ENCODE measurements around the gene SARM1. TPM values are rescaled to one million over a fixed set of nuclear protein-coding genes. Genes with fewer than 3 reads are reported as not detected.
"Not testable (repeated sequence)": the region's sequence is repeated elsewhere in the genome, so short reads cannot be mapped to it uniquely, and the experiment has no call there.

SARM1 gene
- total RNA-seq, 2 experiments from 2014 or later: 11.7 to 12.3 TPM

- Mint-ChIP-seq H3K4me3 (no peak overlapping the region), H3K9me3 (no peaks in the 10 kb centered on the region), H3K36me3 (ENCODE audit: low read depth) (no peaks in the 10 kb centered on the region), H3K4me1 (ENCODE audit: low read depth) (no peaks in the 10 kb centered on the region), H3K27me3 (ENCODE audit: low read depth) (no peaks in the 10 kb centered on the region), H3K27ac (no peak overlapping the region)
- CTCF ChIA-PET: no interaction called here
- DNase-seq: no peak
- intact Hi-C loops (cut with micrococcal nuclease): no loop called here
Observed at GRCh38 chr17:28421787-28422305, 50.4 kb downstream of the SARM1 start.

- no peak overlapping the region for H3K27ac Mint-ChIP-seq
- no peak for DNase-seq
- H3K36me3 Mint-ChIP-seq (ENCODE audit: low read depth): no peaks in the 10 kb centered on the region
- H3K4me3 Mint-ChIP-seq: no peak overlapping the region
- H3K27me3 Mint-ChIP-seq (ENCODE audit: low read depth): no peaks in the 10 kb centered on the region
- intact Hi-C loops (cut with micrococcal nuclease): no loop called here
- CTCF ChIA-PET: interaction anchor here (1.3 kb wide), 1 partner anchor 8 kb away, joined by 5 read pairs; no protein-coding TSS in a partner anchor
- H3K9me3 Mint-ChIP-seq: no peaks in the 10 kb centered on the region
- H3K4me1 Mint-ChIP-seq (ENCODE audit: low read depth): no peaks in the 10 kb centered on the region
Observed at GRCh38 chr17:28425206-28425605, 53.7 kb downstream of the SARM1 start.

GRCh38 chr17:28426081-28426519 lies 54.6 kb downstream of the SARM1 start:
- CTCF ChIA-PET: interaction anchor here (1.8 kb wide), 1 partner anchor 10 kb away, joined by 5 read pairs; no protein-coding TSS in a partner anchor
- intact Hi-C loops (cut with micrococcal nuclease): no loop called here
- H3K4me3 Mint-ChIP-seq: no peak overlapping the region
- peaks cover 6% of the 10 kb centered on the region for H3K27me3 Mint-ChIP-seq (ENCODE audit: low read depth)
- no peaks in the 10 kb centered on the region for H3K9me3 Mint-ChIP-seq
- H3K27ac Mint-ChIP-seq: no peak overlapping the region
- H3K4me1 Mint-ChIP-seq (ENCODE audit: low read depth): no peaks in the 10 kb centered on the region
- no peaks in the 10 kb centered on the region for H3K36me3 Mint-ChIP-seq (ENCODE audit: low read depth)
- DNase-seq: no peak

DNA sequence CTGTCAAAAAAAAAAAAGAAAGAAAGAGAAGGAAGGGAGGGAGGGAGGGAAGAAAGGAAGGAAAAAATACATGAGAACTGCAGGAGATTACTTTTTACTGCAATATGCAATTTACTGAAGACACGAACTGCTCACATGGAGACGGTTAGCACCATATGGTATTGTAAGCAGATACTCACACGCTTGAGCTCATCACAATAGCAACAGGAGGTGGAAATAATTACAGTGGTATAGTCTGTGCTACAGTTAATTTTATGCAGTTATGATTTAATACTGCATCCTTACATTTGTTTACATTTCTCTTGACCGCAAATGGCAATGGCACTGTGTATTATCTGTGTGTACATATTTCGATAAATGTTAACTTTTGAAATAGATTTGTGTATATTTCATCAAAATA lies 55.9 kb downstream of the SARM1 start:
- CTCF ChIA-PET: interaction anchor here (1.8 kb wide), 1 partner anchor 11 kb away, joined by 5 read pairs; no protein-coding TSS in a partner anchor
- DNase-seq: no peak

DNA sequence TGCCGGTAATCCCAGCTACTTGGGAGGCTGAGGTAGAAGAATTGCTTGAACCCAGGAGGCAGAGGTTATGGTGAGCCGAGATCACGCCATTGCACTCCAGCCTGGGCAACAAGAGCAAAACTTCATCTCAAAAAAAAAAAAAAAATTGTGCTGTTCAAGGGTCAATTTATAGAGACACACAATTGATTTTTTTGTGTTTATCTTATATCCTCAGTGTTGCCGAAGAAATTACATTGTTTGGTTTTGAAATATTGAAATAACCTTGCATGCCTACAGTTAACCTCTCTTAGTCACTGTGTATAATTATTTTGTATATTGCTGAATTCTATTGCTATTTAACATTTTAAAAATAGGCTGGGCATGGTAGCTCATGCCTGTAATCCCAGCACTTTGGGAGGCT lies 56.5 kb downstream of the SARM1 start:
- H3K36me3 Mint-ChIP-seq (ENCODE audit: low read depth); H3K9me3 Mint-ChIP-seq; H3K4me3 Mint-ChIP-seq; intact Hi-C loops (cut with micrococcal nuclease); H3K27me3 Mint-ChIP-seq (ENCODE audit: low read depth); DNase-seq; H3K27ac Mint-ChIP-seq; H3K4me1 Mint-ChIP-seq (ENCODE audit: low read depth): not testable (repeated sequence)
- CTCF ChIA-PET: interaction anchor here (0.7 kb wide), 1 partner anchor 103 kb away, joined by 5 read pairs; no protein-coding TSS in a partner anchor

More for the DNA sequence above, 55.9 kb downstream of the SARM1 start:
- H3K36me3 Mint-ChIP-seq (ENCODE audit: low read depth): no peaks in the 10 kb centered on the region
- H3K4me1 Mint-ChIP-seq (ENCODE audit: low read depth): no peaks in the 10 kb centered on the region
- H3K27ac Mint-ChIP-seq: no peak overlapping the region
- H3K27me3 Mint-ChIP-seq (ENCODE audit: low read depth): peaks cover 8% of the 10 kb centered on the region
- no peak overlapping the region for H3K4me3 Mint-ChIP-seq
- H3K9me3 Mint-ChIP-seq: no peaks in the 10 kb centered on the region
- intact Hi-C loops (cut with micrococcal nuclease): no loop called here

DNA sequence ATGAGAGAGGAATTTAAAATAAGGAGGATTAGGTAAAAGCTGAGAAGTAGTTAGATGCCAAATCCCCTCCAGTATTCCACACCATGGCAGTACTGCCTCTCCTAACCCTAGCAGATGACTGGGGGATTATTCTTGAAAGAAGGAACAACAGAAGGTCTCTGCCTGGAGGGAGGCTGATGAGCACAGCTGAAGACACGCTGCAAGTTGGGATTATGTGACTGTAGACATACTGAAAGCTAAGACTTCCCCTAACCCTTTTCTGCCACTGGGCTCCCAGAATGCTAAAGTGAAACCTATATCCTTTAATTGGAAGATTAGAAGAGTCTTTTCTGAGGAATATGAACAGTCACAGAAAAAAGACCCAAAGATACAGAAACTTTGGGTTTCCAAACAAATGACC lies 62.2 kb downstream of the SARM1 start:
- Mint-ChIP-seq H3K27ac (no peak overlapping the region), H3K4me1 (ENCODE audit: low read depth) (no peaks in the 10 kb centered on the region), H3K36me3 (ENCODE audit: low read depth) (no peaks in the 10 kb centered on the region), H3K4me3 (no peak overlapping the region), H3K27me3 (ENCODE audit: low read depth) (peaks cover 12% of the 10 kb centered on the region), H3K9me3 (no peaks in the 10 kb centered on the region)
- CTCF ChIA-PET: interaction anchor here (1.3 kb wide), 1 partner anchor 17 kb away, joined by 4 read pairs; no protein-coding TSS in a partner anchor
- intact Hi-C loops (cut with micrococcal nuclease): no loop called here
- DNase-seq: no peak

DNA sequence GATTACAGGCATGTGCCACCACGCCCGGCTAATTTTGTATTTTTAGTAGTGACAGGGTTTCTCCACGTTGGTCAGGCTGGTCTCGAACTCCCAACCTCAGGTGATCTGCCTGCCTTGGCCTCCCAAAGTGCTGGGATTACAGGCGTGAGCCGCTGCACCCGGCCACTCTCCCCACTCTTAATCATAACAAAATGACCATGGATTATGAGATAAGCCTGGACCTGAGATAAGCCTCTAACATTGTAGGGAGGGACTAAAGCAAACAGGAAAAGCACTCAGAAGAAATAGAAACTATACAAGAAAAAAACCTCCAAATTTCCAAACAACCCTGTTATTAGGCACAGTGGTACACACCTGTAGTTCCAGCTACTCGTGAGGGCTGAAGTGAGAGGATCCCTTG lies 62.8 kb downstream of the SARM1 start:
- CTCF ChIA-PET: interaction anchor here (1.3 kb wide), 1 partner anchor 18 kb away, joined by 4 read pairs; no protein-coding TSS in a partner anchor
- H3K27ac Mint-ChIP-seq; intact Hi-C loops (cut with micrococcal nuclease); DNase-seq; H3K9me3 Mint-ChIP-seq; H3K36me3 Mint-ChIP-seq (ENCODE audit: low read depth); H3K4me3 Mint-ChIP-seq; H3K4me1 Mint-ChIP-seq (ENCODE audit: low read depth): not testable (repeated sequence)
- peaks cover 12% of the 10 kb centered on the region for H3K27me3 Mint-ChIP-seq (ENCODE audit: low read depth)

DNA sequence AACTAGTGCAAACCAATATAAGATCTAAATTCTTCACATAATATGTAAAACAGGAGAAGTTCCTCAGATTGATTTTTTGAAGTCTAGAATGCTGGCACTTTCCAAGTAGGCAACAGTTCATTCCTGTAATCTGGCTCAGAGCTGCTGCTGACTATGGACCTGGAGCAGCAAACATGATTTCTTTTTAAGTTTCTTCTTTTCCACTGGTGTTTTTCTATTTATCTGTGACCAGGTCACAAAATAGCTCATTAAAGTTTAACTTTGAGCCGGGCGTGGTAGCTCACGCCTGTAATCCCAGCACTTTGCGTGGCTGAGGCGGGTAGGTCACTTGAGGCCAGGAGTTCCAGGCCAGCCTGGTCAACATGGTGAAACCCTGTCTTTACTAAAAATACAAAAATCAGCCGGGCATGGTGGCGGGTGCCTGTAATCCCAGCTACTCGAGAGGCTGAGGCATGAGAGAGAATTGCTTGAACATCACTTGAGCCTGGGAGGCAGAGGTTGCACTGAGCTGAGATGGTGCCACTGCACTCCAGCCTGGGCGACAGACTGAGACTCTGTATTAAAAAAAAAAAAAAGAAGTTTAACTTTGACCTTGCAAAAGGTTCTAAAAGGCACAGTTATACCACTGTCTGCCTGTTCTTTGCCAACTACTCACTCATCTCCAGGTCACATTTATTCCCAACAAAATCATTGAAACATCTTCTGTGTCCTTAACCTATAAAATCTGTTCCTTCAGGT lies 72.6 kb downstream of the SARM1 start:
- Mint-ChIP-seq H3K27ac (no peak overlapping the region), H3K36me3 (ENCODE audit: low read depth) (no peaks in the 10 kb centered on the region), H3K4me3 (no peak overlapping the region), H3K27me3 (ENCODE audit: low read depth) (peaks cover 5% of the 10 kb centered on the region), H3K9me3 (no peaks in the 10 kb centered on the region), H3K4me1 (ENCODE audit: low read depth) (no peaks in the 10 kb centered on the region)
- intact Hi-C loops (cut with micrococcal nuclease): no loop called here
- CTCF ChIA-PET: interaction anchor here (0.6 kb wide), 1 partner anchor 14 kb away, joined by 5 read pairs; no protein-coding TSS in a partner anchor
- no peak for DNase-seq

DNA sequence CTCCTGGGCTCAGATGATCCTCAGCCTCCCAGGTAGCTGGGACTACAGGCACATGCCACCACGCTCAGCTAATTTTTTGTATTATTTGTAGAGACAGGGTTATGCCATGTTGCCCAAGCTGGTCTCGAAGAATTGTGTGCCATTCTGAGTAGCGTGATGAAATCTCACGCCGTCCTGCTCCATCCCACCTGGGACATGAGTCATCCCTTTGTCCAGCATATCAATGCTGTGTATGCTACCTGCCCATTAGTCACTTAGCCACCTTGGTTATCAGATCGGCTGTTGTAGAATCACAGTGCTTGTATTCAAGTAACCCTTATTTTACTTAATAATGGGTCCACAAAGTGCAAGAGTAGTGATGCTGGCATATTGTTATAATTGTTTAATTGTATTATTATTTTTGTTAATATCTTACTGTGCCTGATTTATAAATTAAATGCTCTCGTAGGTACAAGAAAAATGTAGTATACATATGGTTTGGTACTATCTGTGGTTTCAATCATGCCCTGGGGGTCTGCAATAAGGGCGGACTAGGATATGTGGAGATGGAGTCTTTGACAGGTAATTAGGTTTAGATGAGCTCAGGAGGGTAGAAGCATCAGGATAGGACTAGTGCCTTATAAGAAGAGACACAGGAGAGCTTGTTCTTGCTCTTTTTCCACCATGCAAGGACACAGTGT lies 75.4 kb downstream of the SARM1 start:
- Mint-ChIP-seq H3K36me3 (ENCODE audit: low read depth) (no peaks in the 10 kb centered on the region), H3K27ac (no peak overlapping the region), H3K27me3 (ENCODE audit: low read depth) (peaks cover 5% of the 10 kb centered on the region), H3K4me1 (ENCODE audit: low read depth) (no peaks in the 10 kb centered on the region), H3K4me3 (no peak overlapping the region), H3K9me3 (no peaks in the 10 kb centered on the region)
- no peak for DNase-seq
- CTCF ChIA-PET: no interaction called here
- intact Hi-C loops (cut with micrococcal nuclease): loop anchor here (5.0 kb wide), 1 partner anchor 450 kb away; no protein-coding TSS in a partner anchor

GRCh38 chr17:28447396-28447760 lies 75.9 kb downstream of the SARM1 start:
- CTCF ChIA-PET: no interaction called here
- no peak overlapping the region for H3K27ac Mint-ChIP-seq
- H3K36me3 Mint-ChIP-seq (ENCODE audit: low read depth): no peaks in the 10 kb centered on the region
- no peaks in the 10 kb centered on the region for H3K9me3 Mint-ChIP-seq
- H3K27me3 Mint-ChIP-seq (ENCODE audit: low read depth): peaks cover 5% of the 10 kb centered on the region
- H3K4me1 Mint-ChIP-seq (ENCODE audit: low read depth): no peaks in the 10 kb centered on the region
- DNase-seq: no peak
- intact Hi-C loops (cut with micrococcal nuclease): loop anchor here (5.0 kb wide), 1 partner anchor 450 kb away; no protein-coding TSS in a partner anchor
- no peak overlapping the region for H3K4me3 Mint-ChIP-seq

DNA sequence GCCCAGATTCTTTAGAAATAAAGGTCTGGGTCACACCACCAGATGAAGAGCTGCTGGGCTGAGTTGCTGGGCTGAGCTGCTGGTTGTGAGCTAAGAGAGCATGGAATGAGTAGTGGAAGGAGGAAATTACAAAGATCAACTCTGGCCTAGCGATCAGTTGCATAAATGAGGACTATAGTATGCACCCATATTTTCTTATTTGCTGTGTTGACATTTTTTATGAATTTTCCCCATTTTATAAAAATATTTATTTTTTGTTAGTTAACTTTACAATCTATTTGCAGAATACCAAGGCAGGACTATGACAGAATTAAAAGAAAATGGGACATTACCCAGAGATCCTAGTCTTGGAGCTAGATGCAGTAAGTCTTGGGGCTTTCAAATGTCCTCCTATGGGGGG lies 78.4 kb downstream of the SARM1 start:
- no peak overlapping the region for H3K27ac Mint-ChIP-seq
- intact Hi-C loops (cut with micrococcal nuclease): loop anchor here (5.0 kb wide), 1 partner anchor 453 kb away; no protein-coding TSS in a partner anchor
- CTCF ChIA-PET: interaction anchor here (0.9 kb wide), 2 partner anchors 33 to 44 kb away, joined by 3 read pairs; no protein-coding TSS in a partner anchor
- no peaks in the 10 kb centered on the region for H3K4me1 Mint-ChIP-seq (ENCODE audit: low read depth)
- H3K36me3 Mint-ChIP-seq (ENCODE audit: low read depth): no peaks in the 10 kb centered on the region
- H3K9me3 Mint-ChIP-seq: no peaks in the 10 kb centered on the region
- no peak overlapping the region for H3K4me3 Mint-ChIP-seq
- DNase-seq: no peak
- H3K27me3 Mint-ChIP-seq (ENCODE audit: low read depth): peaks cover 3% of the 10 kb centered on the region
